Measurements from ENCODE around the gene RPL38. TPM values are rescaled to one million over a fixed set of nuclear protein-coding genes. Genes with fewer than 3 reads are reported as not detected.
A peak's percentile ranks its signal among the peaks of the same experiment; 100 is the strongest.

The RPL38 gene
- 231 and 286 TPM in 2 replicates for total RNA-seq (2014; rRNA removed; shearing (Covaris generic))
- polyA plus RNA-seq (2016; fragmentation: Nextera tagmentation; extraction: Ambion mirVana), result 5,312 and 5,616 TPM in 2 replicates
- long read RNA-seq, transcript RPL38-201 (5 exons, 1,170 nt), result major isoform, 613 of 797 reads
- long read RNA-seq, transcript RPL38-206 (4 exons, 532 nt), result minor isoform, 37 of 797 reads
- long read RNA-seq, transcript RPL38-202 (5 exons, 431 nt), result minor isoform, 110 of 797 reads
- long read RNA-seq, partial matches to known transcripts, result 1 of 797 reads
- long read RNA-seq, other reads (novel, unspliced or antisense), result 36 of 797 reads

DNA sequence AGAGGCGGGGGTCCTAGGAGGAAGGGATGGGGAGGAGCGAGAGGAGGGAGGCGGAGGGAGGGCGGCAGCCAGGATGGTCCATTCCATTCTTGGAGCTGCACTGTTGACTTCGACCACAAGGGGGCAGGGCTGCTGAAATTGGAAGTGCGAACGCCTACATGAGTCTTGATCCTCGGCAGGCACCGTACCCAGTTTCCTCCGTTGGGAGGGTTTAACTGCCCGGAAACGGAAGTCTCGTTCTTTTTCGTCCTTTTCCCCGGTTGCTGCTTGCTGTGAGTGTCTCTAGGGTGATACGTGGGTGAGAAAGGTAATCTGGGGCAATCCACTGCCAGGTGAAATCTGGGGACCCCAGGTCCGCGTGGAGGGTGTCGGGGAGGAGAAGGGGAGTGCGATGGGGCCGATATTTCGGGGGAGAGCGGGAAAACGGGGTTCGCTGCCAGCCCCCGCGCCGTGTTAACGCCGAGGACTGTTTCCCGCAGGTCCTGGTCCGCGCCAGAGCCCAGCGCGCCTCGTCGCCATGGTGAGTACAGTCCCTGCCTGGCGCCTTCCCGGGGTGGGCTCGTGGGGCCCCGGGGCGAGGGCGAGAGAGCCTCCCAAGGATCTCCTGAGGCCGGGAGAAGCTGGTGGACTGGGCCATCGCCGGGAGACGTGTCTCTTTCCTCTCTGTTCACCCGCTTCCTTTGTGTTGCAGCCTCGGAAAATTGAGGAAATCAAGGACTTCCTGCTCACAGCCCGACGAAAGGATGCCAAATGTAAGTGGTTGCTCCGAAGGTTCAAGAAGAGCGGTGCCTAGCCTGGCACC lies at the start of gene RPL38:
RPL38 (plus strand) TSS at position 240 of the 802 bp plus-strand sequence; CDS start at position 518, 278 bp downstream.
- Histone ChIP-seq H3K4me3 (peak within 1 kb of the TSS; percentile 98), H3K9me2 (ENCODE audit: insufficient read depth) (no peaks in the 10 kb centered on the region), H3K79me2 (replicated peaks; ENCODE audit: insufficient read depth) (peaks cover 51% of the 10 kb centered on the region), H3F3A (replicated peaks; ENCODE audit: low read depth) (peaks cover 34% of the 10 kb centered on the region), H3K4me2 (peak within 1 kb of the TSS; percentile 100), H4K20me1 (replicated peaks; ENCODE audit: insufficient read depth) (peaks cover 36% of the 10 kb centered on the region), H3K36me3 (ENCODE audit: insufficient read depth) (peaks cover 47% of the 10 kb centered on the region), H2AFZ (peak within 1 kb of the TSS; percentile 89), H3K27ac (ENCODE audit: low read depth) (peak within 1 kb of the TSS; percentile 95), H3K4me1 (ENCODE audit: insufficient read depth) (peaks cover 37% of the 10 kb centered on the region), H3K27me3 (ENCODE audit: insufficient read depth) (peaks cover 11% of the 10 kb centered on the region)
- no peak for TF ChIP-seq JUNB (IDR thresholded peaks at IDR 0.05; ENCODE audit: unreplicated experiment)
- peak; percentile 29; the same call in 1 of the 2 replicates for TF ChIP-seq CREB1 (CRISPR knock-in tag; IDR thresholded peaks at IDR 0.05; ENCODE audit: low read depth)
- TF ChIP-seq POLR2AphosphoS5 (IDR thresholded peaks at IDR 0.05; ENCODE audit: low read depth), result peak; percentile 96
- TF ChIP-seq, protein P1, sequence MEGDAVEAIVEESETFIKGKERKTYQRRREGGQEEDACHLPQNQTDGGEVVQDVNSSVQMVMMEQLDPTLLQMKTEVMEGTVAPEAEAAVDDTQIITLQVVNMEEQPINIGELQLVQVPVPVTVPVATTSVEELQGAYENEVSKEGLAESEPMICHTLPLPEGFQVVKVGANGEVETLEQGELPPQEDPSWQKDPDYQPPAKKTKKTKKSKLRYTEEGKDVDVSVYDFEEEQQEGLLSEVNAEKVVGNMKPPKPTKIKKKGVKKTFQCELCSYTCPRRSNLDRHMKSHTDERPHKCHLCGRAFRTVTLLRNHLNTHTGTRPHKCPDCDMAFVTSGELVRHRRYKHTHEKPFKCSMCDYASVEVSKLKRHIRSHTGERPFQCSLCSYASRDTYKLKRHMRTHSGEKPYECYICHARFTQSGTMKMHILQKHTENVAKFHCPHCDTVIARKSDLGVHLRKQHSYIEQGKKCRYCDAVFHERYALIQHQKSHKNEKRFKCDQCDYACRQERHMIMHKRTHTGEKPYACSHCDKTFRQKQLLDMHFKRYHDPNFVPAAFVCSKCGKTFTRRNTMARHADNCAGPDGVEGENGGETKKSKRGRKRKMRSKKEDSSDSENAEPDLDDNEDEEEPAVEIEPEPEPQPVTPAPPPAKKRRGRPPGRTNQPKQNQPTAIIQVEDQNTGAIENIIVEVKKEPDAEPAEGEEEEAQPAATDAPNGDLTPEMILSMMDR (conservative IDR thresholded peaks at IDR 0.05; ENCODE audit: low read depth in 2 of 2), result peak; percentile 79 to 94
- TF ChIP-seq, protein P2, sequence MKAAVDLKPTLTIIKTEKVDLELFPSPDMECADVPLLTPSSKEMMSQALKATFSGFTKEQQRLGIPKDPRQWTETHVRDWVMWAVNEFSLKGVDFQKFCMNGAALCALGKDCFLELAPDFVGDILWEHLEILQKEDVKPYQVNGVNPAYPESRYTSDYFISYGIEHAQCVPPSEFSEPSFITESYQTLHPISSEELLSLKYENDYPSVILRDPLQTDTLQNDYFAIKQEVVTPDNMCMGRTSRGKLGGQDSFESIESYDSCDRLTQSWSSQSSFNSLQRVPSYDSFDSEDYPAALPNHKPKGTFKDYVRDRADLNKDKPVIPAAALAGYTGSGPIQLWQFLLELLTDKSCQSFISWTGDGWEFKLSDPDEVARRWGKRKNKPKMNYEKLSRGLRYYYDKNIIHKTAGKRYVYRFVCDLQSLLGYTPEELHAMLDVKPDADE (IDR thresholded peaks at IDR 0.05), result peak; percentile 83
- Mint-ChIP-seq H3K4me1 (peaks cover 34% of the 10 kb centered on the region), H3K4me3 (peak within 1 kb of the TSS; percentile 100), H3K36me3 (ENCODE audit: low read depth) (peaks cover 52% of the 10 kb centered on the region), H3K27ac (peak within 1 kb of the TSS; percentile 100), H3K9me3 (peaks cover 3% of the 10 kb centered on the region; the same call in 1 of the 3 replicates), H3K27me3 (ENCODE audit: insufficient read depth, low read depth, poor library complexity) (peaks cover 27% of the 10 kb centered on the region)
- DNase-seq (ENCODE audit: low spot score), result peak; percentile 98
- ATAC-seq, result peak; percentile 70

DNA sequence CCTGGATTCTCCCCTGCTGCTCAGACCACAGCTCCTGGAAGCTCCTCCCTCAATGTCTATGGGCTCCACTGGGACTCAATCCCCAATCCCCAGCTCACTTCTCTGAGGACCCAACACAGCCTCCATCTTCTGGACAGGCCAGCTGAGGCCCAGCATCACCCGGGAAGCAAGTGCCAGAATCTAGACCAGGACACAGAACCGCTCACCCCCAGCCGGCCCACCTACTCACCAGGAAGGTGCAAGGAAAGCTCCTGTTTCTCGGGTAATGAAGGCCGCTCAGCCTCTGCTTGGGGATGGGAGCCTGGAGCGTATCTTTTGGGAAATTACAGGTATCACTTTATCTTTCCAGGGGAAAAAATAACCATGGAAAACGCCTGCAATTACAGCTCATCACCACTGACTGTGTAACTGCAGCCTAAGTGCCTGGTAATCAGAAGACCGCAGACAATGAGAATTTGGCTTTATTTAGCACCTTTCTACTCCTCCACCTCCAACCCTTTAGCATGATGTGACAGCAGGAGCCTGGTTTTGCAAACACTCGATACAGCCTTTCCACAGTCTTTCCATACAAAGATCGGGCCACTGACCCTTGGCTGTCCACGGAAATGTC lies 49.6 kb upstream of the RPL38 start:
- peaks cover 12% of the 10 kb centered on the region for H3K4me1 Mint-ChIP-seq
- peak; percentile 54 for ATAC-seq
- no peaks in the 10 kb centered on the region for H3F3A ChIP-seq (replicated peaks; ENCODE audit: low read depth)
- H3K27ac Mint-ChIP-seq, result no peak overlapping the region
- no peaks in the 10 kb centered on the region for H4K20me1 ChIP-seq (replicated peaks; ENCODE audit: insufficient read depth)
- peaks cover 3% of the 10 kb centered on the region; the same call in 2 of the 3 replicates for H3K9me3 Mint-ChIP-seq
- H3K27ac ChIP-seq (ENCODE audit: low read depth), result no peak overlapping the region
- H3K4me3 ChIP-seq, result no peak overlapping the region
- no peaks in the 10 kb centered on the region for H3K79me2 ChIP-seq (replicated peaks; ENCODE audit: insufficient read depth)
- H3K27me3 Mint-ChIP-seq (ENCODE audit: insufficient read depth, low read depth, poor library complexity), result peaks cover 7% of the 10 kb centered on the region
- no peak overlapping the region for H3K4me3 Mint-ChIP-seq
- H3K27me3 ChIP-seq (ENCODE audit: insufficient read depth), result no peaks in the 10 kb centered on the region
- no peak for DNase-seq (ENCODE audit: low spot score)
- H3K36me3 ChIP-seq (ENCODE audit: insufficient read depth), result no peaks in the 10 kb centered on the region
- H3K36me3 Mint-ChIP-seq (ENCODE audit: low read depth), result no peaks in the 10 kb centered on the region
- no peaks in the 10 kb centered on the region; the same call in 1 of the 2 replicates for H3K9me2 ChIP-seq (ENCODE audit: insufficient read depth)
- no peak overlapping the region for H3K4me2 ChIP-seq
- H3K4me1 ChIP-seq (ENCODE audit: insufficient read depth), result peaks cover 8% of the 10 kb centered on the region
- H2AFZ ChIP-seq, result no peak overlapping the region
- TF ChIP-seq EZH2phosphoT487 (IDR thresholded peaks at IDR 0.05; ENCODE audit: unreplicated experiment) (no peak), ZNF331 (CRISPR knock-in tag; IDR thresholded peaks at IDR 0.05; ENCODE audit: low read depth) (no peak), EZH2 (IDR thresholded peaks at IDR 0.05; ENCODE audit: low read depth, unreplicated experiment) (no peak)
- TF ChIP-seq, protein P3, sequence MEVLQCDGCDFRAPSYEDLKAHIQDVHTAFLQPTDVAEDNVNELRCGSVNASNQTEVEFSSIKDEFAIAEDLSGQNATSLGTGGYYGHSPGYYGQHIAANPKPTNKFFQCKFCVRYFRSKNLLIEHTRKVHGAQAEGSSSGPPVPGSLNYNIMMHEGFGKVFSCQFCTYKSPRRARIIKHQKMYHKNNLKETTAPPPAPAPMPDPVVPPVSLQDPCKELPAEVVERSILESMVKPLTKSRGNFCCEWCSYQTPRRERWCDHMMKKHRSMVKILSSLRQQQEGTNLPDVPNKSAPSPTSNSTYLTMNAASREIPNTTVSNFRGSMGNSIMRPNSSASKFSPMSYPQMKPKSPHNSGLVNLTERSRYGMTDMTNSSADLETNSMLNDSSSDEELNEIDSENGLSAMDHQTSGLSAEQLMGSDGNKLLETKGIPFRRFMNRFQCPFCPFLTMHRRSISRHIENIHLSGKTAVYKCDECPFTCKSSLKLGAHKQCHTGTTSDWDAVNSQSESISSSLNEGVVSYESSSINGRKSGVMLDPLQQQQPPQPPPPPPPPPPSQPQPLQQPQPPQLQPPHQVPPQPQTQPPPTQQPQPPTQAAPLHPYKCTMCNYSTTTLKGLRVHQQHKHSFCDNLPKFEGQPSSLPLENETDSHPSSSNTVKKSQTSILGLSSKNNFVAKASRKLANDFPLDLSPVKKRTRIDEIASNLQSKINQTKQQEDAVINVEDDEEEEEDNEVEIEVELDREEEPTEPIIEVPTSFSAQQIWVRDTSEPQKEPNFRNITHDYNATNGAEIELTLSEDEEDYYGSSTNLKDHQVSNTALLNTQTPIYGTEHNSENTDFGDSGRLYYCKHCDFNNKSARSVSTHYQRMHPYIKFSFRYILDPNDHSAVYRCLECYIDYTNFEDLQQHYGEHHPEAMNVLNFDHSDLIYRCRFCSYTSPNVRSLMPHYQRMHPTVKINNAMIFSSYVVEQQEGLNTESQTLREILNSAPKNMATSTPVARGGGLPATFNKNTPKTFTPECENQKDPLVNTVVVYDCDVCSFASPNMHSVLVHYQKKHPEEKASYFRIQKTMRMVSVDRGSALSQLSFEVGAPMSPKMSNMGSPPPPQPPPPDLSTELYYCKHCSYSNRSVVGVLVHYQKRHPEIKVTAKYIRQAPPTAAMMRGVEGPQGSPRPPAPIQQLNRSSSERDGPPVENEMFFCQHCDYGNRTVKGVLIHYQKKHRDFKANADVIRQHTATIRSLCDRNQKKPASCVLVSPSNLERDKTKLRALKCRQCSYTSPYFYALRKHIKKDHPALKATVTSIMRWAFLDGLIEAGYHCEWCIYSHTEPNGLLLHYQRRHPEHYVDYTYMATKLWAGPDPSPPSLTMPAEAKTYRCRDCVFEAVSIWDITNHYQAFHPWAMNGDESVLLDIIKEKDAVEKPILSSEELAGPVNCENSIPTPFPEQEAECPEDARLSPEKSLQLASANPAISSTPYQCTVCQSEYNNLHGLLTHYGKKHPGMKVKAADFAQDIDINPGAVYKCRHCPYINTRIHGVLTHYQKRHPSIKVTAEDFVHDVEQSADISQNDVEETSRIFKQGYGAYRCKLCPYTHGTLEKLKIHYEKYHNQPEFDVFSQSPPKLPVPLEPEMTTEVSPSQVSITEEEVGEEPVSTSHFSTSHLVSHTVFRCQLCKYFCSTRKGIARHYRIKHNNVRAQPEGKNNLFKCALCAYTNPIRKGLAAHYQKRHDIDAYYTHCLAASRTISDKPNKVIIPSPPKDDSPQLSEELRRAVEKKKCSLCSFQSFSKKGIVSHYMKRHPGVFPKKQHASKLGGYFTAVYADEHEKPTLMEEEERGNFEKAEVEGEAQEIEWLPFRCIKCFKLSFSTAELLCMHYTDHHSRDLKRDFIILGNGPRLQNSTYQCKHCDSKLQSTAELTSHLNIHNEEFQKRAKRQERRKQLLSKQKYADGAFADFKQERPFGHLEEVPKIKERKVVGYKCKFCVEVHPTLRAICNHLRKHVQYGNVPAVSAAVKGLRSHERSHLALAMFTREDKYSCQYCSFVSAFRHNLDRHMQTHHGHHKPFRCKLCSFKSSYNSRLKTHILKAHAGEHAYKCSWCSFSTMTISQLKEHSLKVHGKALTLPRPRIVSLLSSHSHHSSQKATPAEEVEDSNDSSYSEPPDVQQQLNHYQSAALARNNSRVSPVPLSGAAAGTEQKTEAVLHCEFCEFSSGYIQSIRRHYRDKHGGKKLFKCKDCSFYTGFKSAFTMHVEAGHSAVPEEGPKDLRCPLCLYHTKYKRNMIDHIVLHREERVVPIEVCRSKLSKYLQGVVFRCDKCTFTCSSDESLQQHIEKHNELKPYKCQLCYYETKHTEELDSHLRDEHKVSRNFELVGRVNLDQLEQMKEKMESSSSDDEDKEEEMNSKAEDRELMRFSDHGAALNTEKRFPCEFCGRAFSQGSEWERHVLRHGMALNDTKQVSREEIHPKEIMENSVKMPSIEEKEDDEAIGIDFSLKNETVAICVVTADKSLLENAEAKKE (CRISPR knock-in tag; IDR thresholded peaks at IDR 0.05), result no peak

All from GM23338 (cell line).